Measurements from ENCODE around the gene NOL12.

DNA sequence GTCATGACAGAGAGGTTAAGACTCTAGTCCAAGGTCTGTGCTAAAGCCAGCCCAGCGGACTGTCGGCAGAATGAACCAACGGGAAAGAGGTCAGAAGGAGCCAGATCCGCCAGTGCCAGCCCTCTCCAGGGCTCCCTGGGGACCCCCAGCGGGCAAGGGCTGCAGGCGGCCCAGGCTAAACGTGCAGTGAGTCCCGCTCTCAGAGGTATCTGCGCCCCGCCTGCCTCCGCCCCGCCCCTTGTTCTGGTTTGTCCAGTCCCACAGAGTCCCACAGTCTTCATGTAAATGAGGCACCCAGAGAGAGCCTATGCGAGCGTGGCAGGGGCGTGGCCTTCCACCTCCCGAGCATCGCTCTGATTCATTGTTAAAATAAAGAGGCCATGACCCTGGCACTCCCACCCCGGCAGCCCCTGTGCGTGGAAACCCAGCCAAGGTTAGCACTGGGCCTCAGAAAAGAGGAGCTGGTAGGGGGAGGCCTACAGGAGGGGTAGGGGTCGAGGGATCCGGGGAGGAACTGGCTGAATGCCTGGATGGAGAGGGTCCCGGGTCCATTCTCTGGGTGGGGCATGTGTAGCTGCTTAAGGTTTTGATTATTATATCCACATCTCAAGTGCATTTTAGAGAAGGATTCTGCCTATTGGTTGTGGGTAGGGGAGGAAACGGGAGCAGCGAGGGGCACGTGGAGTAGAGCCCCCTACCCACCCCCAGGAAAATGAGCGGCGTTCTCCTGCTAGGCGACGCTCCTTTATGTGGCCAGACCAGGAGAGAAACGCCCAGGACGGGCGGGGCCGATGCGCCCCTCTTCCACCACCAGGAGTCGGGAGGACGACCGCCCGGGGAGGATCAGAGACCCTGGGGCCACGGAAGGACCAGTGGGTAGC lies 10.8 kb downstream of the NOL12 start, which contains the start of gene TRIOBP:
- TF ChIP-seq, protein P1, sequence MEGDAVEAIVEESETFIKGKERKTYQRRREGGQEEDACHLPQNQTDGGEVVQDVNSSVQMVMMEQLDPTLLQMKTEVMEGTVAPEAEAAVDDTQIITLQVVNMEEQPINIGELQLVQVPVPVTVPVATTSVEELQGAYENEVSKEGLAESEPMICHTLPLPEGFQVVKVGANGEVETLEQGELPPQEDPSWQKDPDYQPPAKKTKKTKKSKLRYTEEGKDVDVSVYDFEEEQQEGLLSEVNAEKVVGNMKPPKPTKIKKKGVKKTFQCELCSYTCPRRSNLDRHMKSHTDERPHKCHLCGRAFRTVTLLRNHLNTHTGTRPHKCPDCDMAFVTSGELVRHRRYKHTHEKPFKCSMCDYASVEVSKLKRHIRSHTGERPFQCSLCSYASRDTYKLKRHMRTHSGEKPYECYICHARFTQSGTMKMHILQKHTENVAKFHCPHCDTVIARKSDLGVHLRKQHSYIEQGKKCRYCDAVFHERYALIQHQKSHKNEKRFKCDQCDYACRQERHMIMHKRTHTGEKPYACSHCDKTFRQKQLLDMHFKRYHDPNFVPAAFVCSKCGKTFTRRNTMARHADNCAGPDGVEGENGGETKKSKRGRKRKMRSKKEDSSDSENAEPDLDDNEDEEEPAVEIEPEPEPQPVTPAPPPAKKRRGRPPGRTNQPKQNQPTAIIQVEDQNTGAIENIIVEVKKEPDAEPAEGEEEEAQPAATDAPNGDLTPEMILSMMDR (IDR thresholded peaks at IDR 0.05; ENCODE audit: poor library complexity, severe bottlenecking), result peak; percentile 80
- TF ChIP-seq POLR2AphosphoS5 (IDR thresholded peaks at IDR 0.05) (peak; percentile 86), EP300 (conservative IDR thresholded peaks at IDR 0.05; ENCODE audit: poor library complexity, severe bottlenecking) (no peak), EZH2 (IDR thresholded peaks at IDR 0.05; ENCODE audit: borderline replicate concordance, insufficient read depth, low read length, poor library complexity, severe bottlenecking) (no peak)
